NCI-H187 treated with DMSO at 0.1 percent for 48 hours (cell line): ENCODE measurements around the gene SORBS1.

Experiments used
- DNase-seq: peaks from one replicate; lab custom pipeline; 2025; lab: John Stamatoyannopoulos, UW

SORBS1 gene

DNA sequence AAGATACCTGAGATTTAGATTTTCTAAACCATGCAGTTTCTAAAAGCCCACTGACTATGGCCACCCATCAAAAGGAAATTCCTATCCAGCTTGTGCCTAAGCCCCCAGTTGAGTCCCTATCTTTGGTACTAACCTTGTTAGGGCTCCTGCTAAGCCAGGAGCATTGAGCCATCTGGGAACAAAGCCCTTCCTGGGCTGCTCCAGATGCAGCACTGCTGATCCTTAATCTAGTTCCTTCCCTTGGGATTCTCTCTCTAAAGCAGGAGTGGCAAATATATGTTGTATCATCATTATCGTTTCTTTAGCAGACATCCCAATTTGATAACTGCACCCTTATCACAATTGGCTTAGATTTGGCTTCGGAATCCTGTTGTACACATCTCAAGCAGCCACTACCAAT is 245.7 kb downstream of the SORBS1 start:
- DNase-seq: no peak

GRCh38 chr10:95314192-95314918 is 246.8 kb downstream of the SORBS1 start:
- peak; percentile 26 for DNase-seq

DNA sequence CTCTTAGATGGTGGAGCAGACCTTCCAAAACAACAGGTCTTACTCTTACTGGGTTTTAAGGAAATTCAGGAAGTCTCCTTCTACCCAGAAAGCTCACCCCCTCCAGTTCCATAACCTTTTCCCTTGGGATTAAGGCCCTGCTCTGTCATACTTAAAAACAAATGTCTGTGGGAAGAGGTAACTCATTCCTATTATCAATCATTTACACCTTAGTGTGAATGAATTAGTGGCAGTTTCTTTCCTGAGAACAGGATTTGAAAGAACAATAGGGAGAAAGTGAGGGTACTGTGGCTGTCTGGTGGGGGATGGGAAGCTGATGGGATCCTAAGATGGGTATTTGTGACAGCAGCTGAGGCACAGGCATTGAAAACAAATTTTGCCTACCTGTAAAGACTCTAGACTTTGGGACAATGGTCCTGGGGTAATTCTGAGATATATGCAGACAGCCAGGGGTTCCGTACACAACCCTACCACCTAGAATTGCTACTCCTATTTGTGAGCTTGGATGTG is 248.1 kb downstream of the SORBS1 start:
- DNase-seq: no peak

DNA sequence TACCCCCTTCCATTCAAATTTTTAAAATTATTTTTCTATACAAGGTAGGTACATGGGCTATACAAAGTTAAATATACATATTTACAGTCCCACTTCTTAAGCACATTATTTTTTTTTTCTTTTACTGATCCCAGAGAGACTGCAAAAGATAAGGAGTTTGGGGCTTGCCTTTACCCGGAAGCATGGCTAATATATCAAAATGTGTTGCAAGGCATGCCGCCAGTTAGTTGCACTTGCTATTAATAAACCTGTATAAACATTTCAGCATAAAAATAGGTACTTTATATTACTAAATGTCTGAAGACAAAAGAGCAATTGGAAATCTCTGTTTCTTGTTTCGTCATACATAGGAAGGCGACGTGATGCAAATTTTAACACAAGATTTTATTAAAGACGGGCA is 248.9 kb downstream of the SORBS1 start:
- DNase-seq: no peak

DNA sequence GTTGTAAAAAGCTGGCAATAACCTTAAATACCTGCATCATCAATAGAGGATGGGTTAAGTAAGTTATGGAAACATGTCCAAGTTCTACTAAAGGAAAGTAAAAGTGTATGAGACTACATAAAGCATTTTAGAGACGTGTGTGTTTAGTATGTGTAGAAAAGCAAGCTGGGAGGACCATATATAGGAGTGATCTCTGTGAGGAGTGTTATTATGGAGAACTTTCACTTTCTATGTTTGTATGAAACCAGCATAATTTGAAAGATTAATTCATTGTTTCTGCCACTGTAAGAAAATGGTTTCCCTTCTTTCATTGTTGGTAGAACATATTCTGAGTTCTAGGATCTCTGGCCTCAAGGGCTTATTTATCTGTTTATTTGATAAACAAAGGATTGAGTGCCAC is 251.2 kb downstream of the SORBS1 start:
- no peak for DNase-seq

- no peak for DNase-seq
Measured at GRCh38 chr10:95308389-95309302, 252.5 kb downstream of the SORBS1 start.

DNA sequence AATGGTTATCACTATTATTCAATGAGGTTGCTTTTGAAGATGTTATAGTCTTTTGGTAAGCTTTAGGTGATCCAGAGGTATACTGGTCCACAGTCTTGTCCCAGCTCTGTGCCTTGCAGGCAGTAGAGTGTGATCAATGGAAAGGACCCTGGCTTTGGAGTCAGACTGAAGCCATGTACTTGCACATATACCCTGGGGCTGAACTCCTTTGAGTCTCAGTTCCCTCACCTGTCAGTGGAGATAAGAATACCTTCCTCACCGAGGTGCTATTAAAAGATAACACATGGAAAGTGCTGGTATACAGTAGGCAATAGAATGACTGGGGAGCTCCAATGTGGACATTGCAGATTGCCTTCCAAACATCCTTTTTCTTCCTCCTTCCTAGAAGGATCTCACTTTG is 254.3 kb downstream of the SORBS1 start:
- no peak for DNase-seq

DNA sequence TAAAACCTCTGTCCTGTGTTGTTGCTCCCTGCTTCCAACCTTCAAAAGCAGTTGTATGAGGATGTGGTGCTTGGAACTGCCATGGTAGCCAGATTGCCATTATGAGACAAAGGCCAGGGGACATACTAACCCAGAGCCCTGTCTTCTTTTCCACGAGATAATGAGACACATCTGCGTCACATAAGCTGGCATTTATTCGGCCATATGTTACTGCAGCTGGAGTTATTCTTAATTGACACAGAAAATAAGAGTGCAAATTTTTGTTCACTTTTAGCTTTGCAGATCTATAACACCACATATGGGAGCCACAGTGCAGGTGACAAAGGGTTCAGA is 254.9 kb downstream of the SORBS1 start:
- DNase-seq: no peak

DNA sequence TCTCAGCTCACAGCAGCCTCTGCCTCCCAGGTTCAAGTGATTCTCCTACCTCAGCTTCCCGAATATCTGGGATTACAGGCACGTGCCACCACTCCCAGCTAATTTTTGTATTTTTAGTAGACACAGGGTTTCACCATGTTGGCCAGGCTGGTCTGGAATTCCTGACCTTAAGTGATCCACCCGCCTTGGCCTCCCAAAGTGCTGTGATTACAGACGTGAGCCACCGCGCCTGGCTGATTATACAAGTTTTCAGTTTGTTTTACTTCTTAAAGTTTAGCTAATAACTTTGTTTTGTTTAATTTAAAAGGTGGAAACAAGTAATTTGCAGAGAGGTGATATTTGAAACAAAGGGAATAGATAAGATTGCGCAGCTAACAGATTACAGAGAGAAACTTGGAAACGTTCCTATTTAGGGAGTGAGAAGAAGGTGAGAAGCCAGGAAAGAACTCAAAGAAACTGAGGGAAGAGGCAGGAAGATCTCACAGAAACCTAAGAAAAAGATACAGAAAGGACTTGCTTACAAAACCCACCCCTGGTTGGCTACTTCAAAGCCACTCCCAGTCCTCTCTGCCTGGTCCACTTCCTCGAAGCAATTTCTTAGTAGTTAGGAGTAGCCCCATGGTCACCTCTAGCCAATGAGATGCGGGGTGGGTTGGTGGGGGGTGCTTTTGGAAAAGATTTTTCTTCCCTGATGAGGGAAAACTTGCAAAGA is 255.4 kb downstream of the SORBS1 start:
- no peak for DNase-seq

- DNase-seq: no peak
Measured at GRCh38 chr10:95304976-95305375, 256.2 kb downstream of the SORBS1 start.

DNA sequence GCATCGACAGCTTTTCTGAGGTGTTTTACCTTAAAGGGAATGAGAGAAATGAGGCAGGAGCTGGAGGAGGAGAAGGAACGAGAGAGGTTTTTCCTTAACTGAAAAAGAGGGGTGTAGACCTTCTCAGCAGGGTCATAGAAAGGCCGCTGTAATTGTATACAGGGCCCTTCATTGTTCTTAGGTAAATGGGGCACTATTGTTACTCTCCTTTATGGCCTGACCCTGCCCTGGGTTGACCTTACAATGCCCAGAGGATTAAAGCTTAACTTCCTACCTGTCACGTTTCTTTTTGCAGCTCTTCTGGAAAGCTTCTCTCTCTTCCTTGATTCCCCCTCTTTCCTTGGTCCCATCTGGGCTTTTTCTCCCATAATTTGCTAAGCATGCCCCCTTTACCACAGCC is 256.7 kb downstream of the SORBS1 start:
- DNase-seq: no peak

DNA sequence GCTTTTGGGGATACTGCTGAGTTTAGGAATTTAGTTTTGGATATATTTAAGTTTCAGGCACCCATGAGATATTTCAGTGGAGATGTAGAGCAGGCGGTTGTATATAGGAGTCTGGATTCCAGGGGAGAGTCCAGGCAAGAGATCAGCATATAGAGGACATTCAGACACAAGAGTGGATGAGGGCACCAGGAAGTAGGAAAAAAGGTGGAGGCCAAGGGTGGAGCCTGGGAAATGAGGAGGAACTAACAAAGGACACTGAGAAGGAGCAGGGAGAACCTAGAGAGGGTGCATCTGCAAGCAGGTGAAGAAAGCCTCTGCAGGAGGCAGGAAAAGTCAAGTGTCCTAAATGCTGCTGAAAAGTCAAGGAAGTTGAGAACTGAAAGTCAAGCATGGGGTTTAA is 257.2 kb downstream of the SORBS1 start:
- DNase-seq: no peak

DNA sequence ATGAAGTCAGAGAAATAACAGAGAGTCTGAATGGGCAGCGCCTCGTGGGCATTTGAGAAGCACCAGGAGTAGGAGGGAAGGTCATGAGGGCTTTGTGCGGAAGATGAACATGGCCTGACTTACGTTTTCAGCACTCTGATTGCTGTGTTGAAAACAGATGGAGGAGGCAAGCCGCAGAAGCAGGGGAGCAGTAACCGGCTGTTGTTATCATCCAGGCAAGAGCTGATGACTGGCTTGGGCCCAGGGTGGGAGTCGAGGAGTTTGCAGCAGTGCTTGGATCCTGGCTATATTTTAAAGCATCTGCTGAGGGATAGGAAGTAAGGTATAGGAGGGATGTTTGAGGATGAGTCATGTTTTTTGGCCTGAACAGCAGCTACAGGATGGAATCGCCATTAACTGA is 257.6 kb downstream of the SORBS1 start:
- DNase-seq: no peak

DNA sequence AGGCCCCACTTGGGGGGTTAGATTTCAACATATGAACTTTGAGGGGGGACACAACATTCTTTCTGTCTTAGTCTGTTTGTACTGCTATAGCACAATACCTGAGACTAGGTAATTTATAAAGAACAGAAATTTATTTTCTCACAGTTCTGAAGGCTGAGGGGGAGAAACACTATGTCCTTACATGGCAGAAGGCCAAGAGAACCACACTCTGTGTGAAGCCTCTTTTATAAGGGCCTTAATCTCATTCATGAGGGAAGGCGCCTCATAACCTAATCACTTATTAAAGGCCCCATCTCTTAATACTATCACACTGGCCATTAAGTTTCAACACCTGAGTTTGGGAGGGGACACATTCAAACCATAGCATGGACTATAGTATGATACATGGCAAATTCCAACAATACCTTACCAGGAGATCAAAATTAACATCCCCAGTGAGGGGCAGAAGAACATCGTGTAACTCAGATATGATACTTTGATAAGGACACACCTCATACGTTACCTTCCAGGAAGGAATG is 261.1 kb downstream of the SORBS1 start:
- DNase-seq: no peak

- DNase-seq: no peak
Measured at GRCh38 chr10:95297402-95297801, 263.8 kb downstream of the SORBS1 start.

GRCh38 chr10:95296764-95297163 is 264.4 kb downstream of the SORBS1 start:
- no peak for DNase-seq

- peak; percentile 4 for DNase-seq
Measured at GRCh38 chr10:95295031-95295755, 266.0 kb downstream of the SORBS1 start.

- no peak for DNase-seq
Measured at GRCh38 chr10:95293631-95294030, 267.5 kb downstream of the SORBS1 start.

DNA sequence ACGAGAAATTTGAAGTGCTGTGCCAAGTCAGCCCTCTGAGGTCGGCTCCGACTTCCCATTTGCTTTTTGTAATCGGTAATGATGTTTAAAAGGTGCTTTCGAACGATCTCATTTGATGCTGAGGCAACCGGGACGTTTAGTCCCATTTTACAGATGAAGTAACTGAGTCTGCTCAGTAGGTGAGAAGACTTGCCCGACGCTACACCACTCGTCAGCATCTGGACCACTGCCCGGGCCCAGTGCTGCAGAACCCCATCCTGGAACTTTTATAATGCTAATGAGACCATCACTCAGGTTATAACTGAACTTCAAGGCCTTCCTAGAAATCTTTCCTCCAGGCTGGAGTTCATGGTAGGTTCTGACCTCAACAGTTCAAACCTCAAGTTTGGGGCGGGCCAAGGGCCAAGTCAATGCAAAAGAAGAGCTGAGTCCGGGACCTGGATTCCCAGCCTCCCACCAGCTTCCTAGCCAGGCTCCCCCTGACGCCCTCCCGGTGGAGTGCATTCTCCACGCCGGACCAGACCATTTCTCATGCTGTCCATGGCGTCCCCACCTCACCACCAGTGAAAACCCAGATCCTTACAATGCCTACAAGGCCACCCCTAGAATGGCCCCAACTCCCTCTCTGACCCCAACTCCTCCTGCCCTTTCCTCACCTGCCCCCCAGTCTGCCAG is 269.7 kb downstream of the SORBS1 start:
- DNase-seq: no peak

GRCh38 chr10:95290461-95291364 is 270.5 kb downstream of the SORBS1 start, which contains the start of gene PDLIM1:
Gene PDLIM1 (minus strand): TSS chr10:95291003. CDS start chr10:95290915, 88 bp downstream.
- DNase-seq: no peak
